ENCODE results near the gene LRRTM4. TPM values are rescaled to one million over a fixed set of nuclear protein-coding genes. Genes with fewer than 3 reads are reported as not detected.

Gene LRRTM4
- total RNA-seq, 1 donor from 2014 or later: not detected

DNA sequence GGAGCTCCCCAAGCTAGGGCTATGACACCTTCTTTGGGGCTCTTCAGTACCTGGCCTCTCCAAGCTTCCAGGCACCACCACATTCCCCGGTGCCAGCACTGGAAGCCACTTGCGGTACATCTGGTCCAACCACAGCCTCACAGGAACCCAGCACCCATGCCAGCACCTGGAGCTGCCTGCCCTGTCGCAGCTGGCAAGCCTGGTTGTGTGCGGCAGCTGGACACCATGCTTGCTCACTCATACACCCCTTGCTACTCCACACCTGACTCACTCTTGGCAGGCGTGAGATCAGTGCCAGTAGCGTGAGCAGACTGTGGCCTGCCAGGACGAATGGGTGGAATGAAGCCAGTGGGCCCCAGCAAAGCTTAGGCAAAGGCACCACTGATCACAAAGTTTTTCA is 34.0 kb downstream of the LRRTM4 start:
- no peak for DNase-seq (ENCODE audit: low read depth)
- TF ChIP-seq, protein P1, sequence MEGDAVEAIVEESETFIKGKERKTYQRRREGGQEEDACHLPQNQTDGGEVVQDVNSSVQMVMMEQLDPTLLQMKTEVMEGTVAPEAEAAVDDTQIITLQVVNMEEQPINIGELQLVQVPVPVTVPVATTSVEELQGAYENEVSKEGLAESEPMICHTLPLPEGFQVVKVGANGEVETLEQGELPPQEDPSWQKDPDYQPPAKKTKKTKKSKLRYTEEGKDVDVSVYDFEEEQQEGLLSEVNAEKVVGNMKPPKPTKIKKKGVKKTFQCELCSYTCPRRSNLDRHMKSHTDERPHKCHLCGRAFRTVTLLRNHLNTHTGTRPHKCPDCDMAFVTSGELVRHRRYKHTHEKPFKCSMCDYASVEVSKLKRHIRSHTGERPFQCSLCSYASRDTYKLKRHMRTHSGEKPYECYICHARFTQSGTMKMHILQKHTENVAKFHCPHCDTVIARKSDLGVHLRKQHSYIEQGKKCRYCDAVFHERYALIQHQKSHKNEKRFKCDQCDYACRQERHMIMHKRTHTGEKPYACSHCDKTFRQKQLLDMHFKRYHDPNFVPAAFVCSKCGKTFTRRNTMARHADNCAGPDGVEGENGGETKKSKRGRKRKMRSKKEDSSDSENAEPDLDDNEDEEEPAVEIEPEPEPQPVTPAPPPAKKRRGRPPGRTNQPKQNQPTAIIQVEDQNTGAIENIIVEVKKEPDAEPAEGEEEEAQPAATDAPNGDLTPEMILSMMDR (IDR thresholded peaks at IDR 0.05; ENCODE audit: insufficient read depth, low read length, poor library complexity, severe bottlenecking): no peak

DNA sequence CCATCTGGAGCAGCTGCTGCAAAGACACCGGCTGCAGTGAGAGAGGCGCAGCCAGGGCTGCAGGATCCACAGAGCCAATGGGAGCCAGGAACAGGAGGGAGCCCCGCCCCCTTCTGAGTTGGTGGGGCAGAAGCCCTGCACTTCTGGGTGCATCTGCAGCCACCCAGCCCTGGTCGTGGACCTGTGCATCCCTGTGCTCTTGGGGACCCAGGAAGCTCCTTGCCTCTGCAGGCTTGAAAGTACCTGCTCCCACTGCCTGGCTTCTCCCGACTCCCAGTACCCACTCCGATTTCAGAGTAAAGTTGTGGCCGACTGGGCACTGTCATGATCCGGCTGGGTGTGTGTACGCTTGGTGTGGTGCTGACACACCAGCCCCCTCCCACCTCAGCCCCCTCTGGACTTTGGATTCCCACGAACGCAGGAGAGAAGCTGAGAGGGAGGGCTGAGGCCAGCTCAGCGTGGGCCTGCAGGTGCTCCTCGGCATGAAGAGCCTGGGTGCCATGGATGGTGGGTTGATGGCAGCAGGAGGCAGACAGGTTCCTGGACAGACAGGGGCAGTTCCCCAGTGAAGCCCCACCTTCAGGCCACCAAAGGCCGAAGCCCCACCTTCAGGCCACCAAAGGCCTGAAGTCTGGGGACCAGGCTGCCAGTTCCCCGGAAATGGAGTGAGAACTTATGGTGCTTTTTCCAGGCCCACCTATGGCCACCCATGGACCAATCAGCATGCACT is 34.9 kb downstream of the LRRTM4 start:
- DNase-seq (ENCODE audit: low read depth): no peak
- H3K27me3 ChIP-seq (ENCODE audit: control insufficient read depth, insufficient read depth, low read length): no peaks in the 10 kb centered on the region
- no peak overlapping the region for H3K4me3 ChIP-seq (ENCODE audit: low read depth, low read length)
- no peaks in the 10 kb centered on the region for H3K36me3 ChIP-seq (ENCODE audit: control insufficient read depth, insufficient read depth, low read length)
- TF ChIP-seq, protein P1 (IDR thresholded peaks at IDR 0.05; ENCODE audit: insufficient read depth, low read length, poor library complexity, severe bottlenecking): no peak

More for the DNA sequence above, 34.0 kb downstream of the LRRTM4 start:
- no peaks in the 10 kb centered on the region for H3K27me3 ChIP-seq (ENCODE audit: control insufficient read depth, insufficient read depth, low read length)
- no peak overlapping the region for H3K4me3 ChIP-seq (ENCODE audit: low read depth, low read length)
- no peaks in the 10 kb centered on the region for H3K36me3 ChIP-seq (ENCODE audit: control insufficient read depth, insufficient read depth, low read length)

DNA sequence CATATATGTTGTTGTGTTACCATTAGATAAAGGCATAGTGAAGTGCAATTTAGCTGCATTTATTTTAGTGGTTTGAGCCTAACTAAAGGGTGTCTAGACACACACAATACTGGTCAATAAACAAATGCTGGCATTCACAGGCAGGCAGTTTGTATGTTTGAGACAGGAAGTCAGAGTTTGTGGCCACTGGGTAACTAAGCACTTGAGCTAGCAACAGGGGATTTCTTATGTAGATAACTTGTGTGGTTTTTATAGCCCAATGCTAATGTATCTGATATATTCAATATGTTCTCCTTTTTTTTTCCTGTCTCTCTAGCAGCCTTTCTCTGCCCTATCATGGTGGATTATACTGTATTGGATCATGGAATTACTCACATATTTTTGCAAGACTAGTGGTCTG is 38.1 kb downstream of the LRRTM4 start:
- TF ChIP-seq, protein P1 (IDR thresholded peaks at IDR 0.05; ENCODE audit: insufficient read depth, low read length, poor library complexity, severe bottlenecking): no peak
- Histone ChIP-seq H3K4me3 (ENCODE audit: low read depth, low read length) (no peak overlapping the region), H3K27me3 (ENCODE audit: control insufficient read depth, insufficient read depth, low read length) (no peaks in the 10 kb centered on the region), H3K36me3 (ENCODE audit: control insufficient read depth, insufficient read depth, low read length) (no peaks in the 10 kb centered on the region)
- no peak for DNase-seq (ENCODE audit: low read depth)

DNA sequence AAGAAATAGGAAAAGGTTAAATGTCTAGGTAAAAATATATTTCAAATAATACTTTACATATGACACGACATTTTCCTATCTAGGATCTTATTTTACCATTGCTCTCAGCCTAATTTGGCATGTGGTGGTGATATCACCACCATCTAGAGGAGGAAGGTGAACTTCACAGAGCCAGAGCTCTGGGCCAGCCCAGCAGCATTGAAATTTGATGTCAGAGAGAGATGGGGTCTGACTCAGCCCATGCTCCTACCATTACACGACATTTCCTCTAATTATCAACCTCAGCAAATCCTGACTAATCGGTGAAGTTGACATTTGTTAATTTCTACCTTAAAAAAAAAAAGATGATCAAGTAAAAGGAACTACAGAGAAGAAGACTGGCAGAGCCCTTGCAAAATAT is 42.3 kb downstream of the LRRTM4 start:
- H3K36me3 ChIP-seq (ENCODE audit: control insufficient read depth, insufficient read depth, low read length): no peaks in the 10 kb centered on the region
- H3K4me3 ChIP-seq (ENCODE audit: low read depth, low read length): no peak overlapping the region
- no peak for DNase-seq (ENCODE audit: low read depth)
- H3K27me3 ChIP-seq (ENCODE audit: control insufficient read depth, insufficient read depth, low read length): no peaks in the 10 kb centered on the region
- TF ChIP-seq, protein P1 (IDR thresholded peaks at IDR 0.05; ENCODE audit: insufficient read depth, low read length, poor library complexity, severe bottlenecking): no peak

DNA sequence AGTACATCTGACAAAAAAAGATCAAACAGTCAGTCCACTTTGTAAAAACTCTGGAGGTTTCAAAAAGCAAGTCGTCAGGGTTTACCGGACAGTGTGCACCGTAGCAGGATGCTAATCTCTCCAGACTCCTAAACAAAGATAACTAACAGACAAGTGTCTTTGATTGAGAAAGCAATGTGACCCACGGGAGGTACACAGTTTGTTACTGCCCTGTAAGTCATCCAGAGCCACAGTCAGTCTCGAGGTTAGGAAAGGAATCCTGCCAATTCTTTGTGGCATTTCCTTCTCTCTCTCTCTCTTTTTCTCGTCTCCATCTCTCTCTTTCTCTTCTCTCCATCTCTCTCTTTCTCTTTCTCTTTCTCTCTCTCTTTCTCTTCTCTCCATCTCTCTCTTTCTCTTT is 42.8 kb downstream of the LRRTM4 start:
- TF ChIP-seq, protein P1 (IDR thresholded peaks at IDR 0.05; ENCODE audit: insufficient read depth, low read length, poor library complexity, severe bottlenecking): no peak
- DNase-seq (ENCODE audit: low read depth): no peak
- no peaks in the 10 kb centered on the region for H3K27me3 ChIP-seq (ENCODE audit: control insufficient read depth, insufficient read depth, low read length)
- H3K36me3 ChIP-seq (ENCODE audit: control insufficient read depth, insufficient read depth, low read length): no peaks in the 10 kb centered on the region
- no peak overlapping the region for H3K4me3 ChIP-seq (ENCODE audit: low read depth, low read length)

DNA sequence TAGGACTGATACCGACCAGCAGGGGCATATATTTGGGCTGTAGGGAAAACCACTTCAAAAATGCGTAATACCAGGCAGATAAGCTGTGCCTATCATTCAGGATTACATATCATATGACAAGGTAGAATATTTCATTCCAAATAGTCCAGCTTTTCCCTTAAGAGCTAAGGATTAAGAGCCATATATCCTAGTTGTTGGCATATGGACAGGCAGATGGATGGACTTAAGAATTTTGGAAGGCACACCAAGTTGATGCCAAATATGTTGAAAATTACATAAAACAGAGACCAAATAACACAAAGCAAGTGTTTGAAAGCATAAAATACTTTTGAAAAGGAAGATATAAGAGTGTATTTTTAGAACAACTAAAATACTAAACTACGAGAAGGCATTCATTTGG is 52.1 kb downstream of the LRRTM4 start:
- Histone ChIP-seq H3K27me3 (ENCODE audit: control insufficient read depth, insufficient read depth, low read length) (no peaks in the 10 kb centered on the region), H3K36me3 (ENCODE audit: control insufficient read depth, insufficient read depth, low read length) (no peaks in the 10 kb centered on the region), H3K4me3 (ENCODE audit: low read depth, low read length) (no peak overlapping the region)
- no peak for DNase-seq (ENCODE audit: low read depth)
- TF ChIP-seq, protein P1 (IDR thresholded peaks at IDR 0.05; ENCODE audit: insufficient read depth, low read length, poor library complexity, severe bottlenecking): no peak

Measured in kidney epithelial cell (primary cell).